ENCODE results near the gene GNAQ. TPM values are rescaled to one million over a fixed set of nuclear protein-coding genes. Genes with fewer than 3 reads are reported as not detected.

The GNAQ gene
- total and polyA plus RNA-seq, 2 experiments from 2014 or later, result 21.1 to 43.1 TPM

GRCh38 chr9:77834898-77835488 lies 196.6 kb downstream of the GNAQ start:
- H3K36me3 Mint-ChIP-seq (ENCODE audit: low read depth), result no peaks in the 10 kb centered on the region
- Histone ChIP-seq H3K4me1 (ENCODE audit: insufficient read depth) (no peaks in the 10 kb centered on the region), H3F3A (replicated peaks; ENCODE audit: low read depth) (no peaks in the 10 kb centered on the region), H3K4me3 (no peak overlapping the region), H3K27me3 (ENCODE audit: insufficient read depth) (no peaks in the 10 kb centered on the region), H3K27ac (ENCODE audit: low read depth) (no peak overlapping the region), H3K36me3 (ENCODE audit: insufficient read depth) (no peaks in the 10 kb centered on the region), H3K79me2 (replicated peaks; ENCODE audit: insufficient read depth) (no peaks in the 10 kb centered on the region), H2AFZ (no peak overlapping the region), H4K20me1 (replicated peaks; ENCODE audit: insufficient read depth) (0 out of 2 replicates have a peak, but pooled peaks cover 3% of the 10 kb centered on the region), H3K4me2 (no peak overlapping the region), H3K9me2 (ENCODE audit: insufficient read depth) (no peaks in the 10 kb centered on the region)
- no peak for DNase-seq (ENCODE audit: low spot score)
- no peaks in the 10 kb centered on the region for H3K9me3 Mint-ChIP-seq
- no peak for ATAC-seq
- no peak for TF ChIP-seq ETS1 (IDR thresholded peaks at IDR 0.05)
- no peak for TF ChIP-seq ZNF331 (CRISPR knock-in tag; IDR thresholded peaks at IDR 0.05; ENCODE audit: low read depth)
- no peak for TF ChIP-seq NANOG (IDR thresholded peaks at IDR 0.05; ENCODE audit: borderline replicate concordance)
- TF ChIP-seq CTCF (conservative IDR thresholded peaks at IDR 0.05; ENCODE audit: low read depth in 2 of 2), result no peak
- no peak for TF ChIP-seq POLR2AphosphoS5 (IDR thresholded peaks at IDR 0.05; ENCODE audit: low read depth)
- TF ChIP-seq STAT1 (IDR thresholded peaks at IDR 0.05; ENCODE audit: unreplicated experiment), result no peak
- TF ChIP-seq EZH2 (IDR thresholded peaks at IDR 0.05; ENCODE audit: low read depth, unreplicated experiment), result no peak
- TF ChIP-seq ZNF114 (CRISPR knock-in tag; IDR thresholded peaks at IDR 0.05), result no peak
- TF ChIP-seq JUNB (IDR thresholded peaks at IDR 0.05; ENCODE audit: unreplicated experiment), result no peak
- no peak for TF ChIP-seq ZNF462 (CRISPR knock-in tag; IDR thresholded peaks at IDR 0.05)
- TF ChIP-seq CREB1 (CRISPR knock-in tag; IDR thresholded peaks at IDR 0.05; ENCODE audit: low read depth), result no peak
- no peak for TF ChIP-seq REST (IDR thresholded peaks at IDR 0.05; ENCODE audit: unreplicated experiment)
- no peak for TF ChIP-seq EZH2phosphoT487 (IDR thresholded peaks at IDR 0.05; ENCODE audit: unreplicated experiment)
- no peaks in the 10 kb centered on the region for H3K4me1 Mint-ChIP-seq
- no peak overlapping the region for H3K27ac Mint-ChIP-seq
- H3K27me3 Mint-ChIP-seq (ENCODE audit: insufficient read depth, low read depth, poor library complexity), result no peaks in the 10 kb centered on the region
- H3K4me3 Mint-ChIP-seq, result no peak overlapping the region
